ENCODE measurements around the gene ASTN2.

GRCh38 chr9:116888066-116888465 is 526.8 kb downstream of the ASTN2 start:
- no peak for TF ChIP-seq CTCF (IDR thresholded peaks at IDR 0.05)
- no peak for TF ChIP-seq POLR2A (IDR thresholded peaks at IDR 0.05)

Data from thyroid gland (tissue), 4 donors.